HG02763 (cell line): ENCODE data around the gene DNMT3A.
A peak's percentile ranks its signal among the peaks of the same experiment; 100 is the strongest.
"Not testable (repeated sequence)": the region's sequence is repeated elsewhere in the genome, so short reads cannot be mapped to it uniquely, and the experiment has no call there.

ENCODE experiments used
- ATAC-seq: cut with Tn5 transposase; IDR thresholded peaks from one replicate; pipeline ENCODE4 v1.9.1; 2021; ENCODE audit warnings: mild to moderate bottlenecking, moderate library complexity; ENCODE audit not compliant: unreplicated experiment

Gene DNMT3A

GRCh38 chr2:25215948-25216679 lies 125.6 kb downstream of the DNMT3A start:
- peak; percentile 58 for ATAC-seq

GRCh38 chr2:25215232-25215631 lies 126.5 kb downstream of the DNMT3A start:
- no peak for ATAC-seq

- no peak for ATAC-seq
Measured at GRCh38 chr2:25213229-25213628, 128.5 kb downstream of the DNMT3A start.

GRCh38 chr2:25210923-25211322 lies 130.8 kb downstream of the DNMT3A start:
- ATAC-seq = not testable (repeated sequence)

- no peak for ATAC-seq
Measured at GRCh38 chr2:25207078-25207545, 134.6 kb downstream of the DNMT3A start.

- ATAC-seq = no peak
Measured at GRCh38 chr2:25204190-25204838, 137.4 kb downstream of the DNMT3A start.

- no peak for ATAC-seq
Measured at GRCh38 chr2:25202275-25202674, 139.4 kb downstream of the DNMT3A start.

- no peak for ATAC-seq
Measured at GRCh38 chr2:25201794-25202193, 139.9 kb downstream of the DNMT3A start.

GRCh38 chr2:25201265-25201664 lies 140.5 kb downstream of the DNMT3A start:
- no peak for ATAC-seq

GRCh38 chr2:25198576-25198975 lies 143.1 kb downstream of the DNMT3A start:
- ATAC-seq = no peak

- ATAC-seq = no peak
Measured at GRCh38 chr2:25198209-25198525, 143.6 kb downstream of the DNMT3A start.

- ATAC-seq = no peak
Measured at GRCh38 chr2:25197336-25198208, 144.2 kb downstream of the DNMT3A start.

GRCh38 chr2:25194576-25195122 lies 147.1 kb downstream of the DNMT3A start:
- no peak for ATAC-seq

GRCh38 chr2:25190536-25190935 lies 151.2 kb downstream of the DNMT3A start:
- no peak for ATAC-seq

- no peak for ATAC-seq
Measured at GRCh38 chr2:25188405-25188804, 153.3 kb downstream of the DNMT3A start.

- no peak for ATAC-seq
Measured at GRCh38 chr2:25187729-25188350, 153.9 kb downstream of the DNMT3A start.

- ATAC-seq = no peak
Measured at GRCh38 chr2:25184254-25184653, 157.5 kb downstream of the DNMT3A start.

- no peak for ATAC-seq
Measured at GRCh38 chr2:25178976-25179375, 162.7 kb downstream of the DNMT3A start.
